ENCODE results near the gene CAP2.

The CAP2 gene

GRCh38 chr6:17478223-17478907 lies 85.0 kb downstream of the CAP2 start:
- no peak overlapping the region for H3K4me3 ChIP-seq (replicated peaks; ENCODE audit: low read depth, low read length)
- TF ChIP-seq CTCF (IDR thresholded peaks at IDR 0.05; ENCODE audit: low read length, missing control alignments): no peak
- DNase-seq (ENCODE audit: low read depth): peak; percentile 24

DNA sequence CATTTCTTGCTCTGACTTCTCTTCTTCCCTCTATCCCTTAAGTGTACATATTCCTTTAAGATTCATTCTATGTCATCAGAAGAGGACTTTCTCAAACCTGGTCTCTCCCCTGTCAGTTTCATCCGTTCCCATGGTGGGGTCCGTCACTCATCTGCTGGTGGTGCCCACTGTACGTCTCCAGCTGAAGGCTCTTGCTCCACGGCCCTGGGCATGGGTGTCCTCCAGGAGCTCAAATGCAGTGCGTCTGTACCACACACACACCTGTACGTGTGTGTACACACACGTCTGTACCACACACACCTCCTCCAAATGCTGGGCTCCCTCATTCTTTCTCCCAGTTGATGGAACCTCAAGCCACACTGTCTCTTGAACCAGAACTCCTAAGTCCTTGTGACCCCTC lies 85.6 kb downstream of the CAP2 start:
- H3K4me3 ChIP-seq (replicated peaks; ENCODE audit: low read depth, low read length): no peak overlapping the region
- no peak for DNase-seq (ENCODE audit: low read depth)
- no peak for TF ChIP-seq CTCF (IDR thresholded peaks at IDR 0.05; ENCODE audit: low read length, missing control alignments)

- no peak for TF ChIP-seq CTCF (IDR thresholded peaks at IDR 0.05; ENCODE audit: low read length, missing control alignments)
- no peak for DNase-seq (ENCODE audit: low read depth)
- H3K4me3 ChIP-seq (replicated peaks; ENCODE audit: low read depth, low read length): no peak overlapping the region
These were observed 87.1 kb downstream of the CAP2 start for GRCh38 chr6:17480476-17480875.

DNA sequence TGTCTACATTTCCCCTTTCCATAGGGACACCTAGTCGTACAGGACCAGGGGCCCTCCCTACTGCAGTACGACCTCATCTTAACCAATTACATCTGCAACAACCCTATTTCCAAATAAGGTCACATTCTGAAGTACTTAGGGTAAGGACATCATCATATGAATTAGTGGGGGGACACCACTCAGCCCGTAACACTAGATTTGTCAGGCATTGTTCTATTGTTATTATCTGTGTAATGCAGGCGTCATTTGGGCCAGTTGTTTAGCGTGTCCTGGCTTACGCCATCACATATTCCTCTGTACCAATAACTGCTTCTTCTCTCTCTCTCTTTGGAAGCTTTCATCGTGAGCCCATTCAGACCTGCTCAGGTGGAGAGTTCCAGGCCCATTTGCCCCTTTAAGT lies 89.3 kb downstream of the CAP2 start:
- H3K4me3 ChIP-seq (replicated peaks; ENCODE audit: low read depth, low read length): no peak overlapping the region
- no peak for TF ChIP-seq CTCF (IDR thresholded peaks at IDR 0.05; ENCODE audit: low read length, missing control alignments)
- DNase-seq (ENCODE audit: low read depth): no peak

DNA sequence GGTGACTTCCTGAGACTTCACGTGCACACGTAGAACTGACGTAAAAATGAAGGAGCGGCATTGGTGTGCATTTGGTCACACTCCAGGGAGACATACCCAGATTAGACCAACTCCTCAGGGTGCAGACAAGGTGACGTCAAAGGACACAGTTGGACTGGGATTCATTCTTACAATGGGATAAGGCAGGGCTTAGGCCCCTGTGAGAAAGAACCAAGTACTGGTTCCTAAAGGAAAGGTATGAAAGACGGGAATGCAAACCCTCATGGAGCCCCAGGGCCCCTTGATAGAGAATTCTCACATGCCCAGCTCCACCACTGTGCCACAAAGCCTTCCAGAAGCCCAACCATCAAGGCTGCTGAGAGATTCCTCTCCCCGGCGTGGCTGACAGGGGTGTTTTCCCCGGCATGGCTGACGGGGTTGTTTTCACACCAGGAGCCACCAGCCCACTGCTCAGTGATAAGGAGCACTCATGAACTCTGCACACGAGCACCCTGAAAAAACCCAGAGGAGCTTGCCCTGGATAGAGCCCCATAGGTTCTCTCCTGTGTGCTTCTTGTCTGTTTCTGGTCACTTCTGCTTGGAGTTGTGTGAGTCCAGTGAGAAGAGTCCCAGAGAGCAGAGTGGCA lies 90.1 kb downstream of the CAP2 start:
- no peak for DNase-seq (ENCODE audit: low read depth)
- no peak for TF ChIP-seq CTCF (IDR thresholded peaks at IDR 0.05; ENCODE audit: low read length, missing control alignments)
- H3K4me3 ChIP-seq (replicated peaks; ENCODE audit: low read depth, low read length): no peak overlapping the region

GRCh38 chr6:17484201-17484849 lies 90.9 kb downstream of the CAP2 start:
- TF ChIP-seq CTCF (IDR thresholded peaks at IDR 0.05; ENCODE audit: low read length, missing control alignments): no peak
- H3K4me3 ChIP-seq (replicated peaks; ENCODE audit: low read depth, low read length): no peak overlapping the region
- DNase-seq (ENCODE audit: low read depth): no peak
